Measurements from ENCODE around the gene SNX13. TPM values are rescaled to one million over a fixed set of nuclear protein-coding genes. Genes with fewer than 3 reads are reported as not detected.

The SNX13 gene
- total RNA-seq, 1 donor from 2014 or later: 34.3 TPM

GRCh38 chr7:17968791-17969715, 28.8 kb upstream of the SNX13 start:
- Mint-ChIP-seq H3K27me3 (ENCODE audit: unreplicated experiment) (no peaks in the 10 kb centered on the region), H3K4me1 (ENCODE audit: unreplicated experiment) (peaks cover 6% of the 10 kb centered on the region), H3K36me3 (ENCODE audit: low read depth, unreplicated experiment) (no peaks in the 10 kb centered on the region), H3K9me3 (ENCODE audit: unreplicated experiment) (no peaks in the 10 kb centered on the region), H3K4me3 (ENCODE audit: unreplicated experiment) (no peak overlapping the region), H3K27ac (ENCODE audit: unreplicated experiment) (no peak overlapping the region)
- TF ChIP-seq CTCF (IDR thresholded peaks at IDR 0.05; ENCODE audit: unreplicated experiment): no peak
- no peak for DNase-seq (ENCODE audit: low spot score)

GRCh38 chr7:17966706-17967105, 26.4 kb upstream of the SNX13 start:
- no peaks in the 10 kb centered on the region for H3K36me3 Mint-ChIP-seq (ENCODE audit: low read depth, unreplicated experiment)
- H3K27ac Mint-ChIP-seq (ENCODE audit: unreplicated experiment): no peak overlapping the region
- no peak for TF ChIP-seq CTCF (IDR thresholded peaks at IDR 0.05; ENCODE audit: unreplicated experiment)
- H3K4me1 Mint-ChIP-seq (ENCODE audit: unreplicated experiment): peaks cover 6% of the 10 kb centered on the region
- no peaks in the 10 kb centered on the region for H3K9me3 Mint-ChIP-seq (ENCODE audit: unreplicated experiment)
- H3K27me3 Mint-ChIP-seq (ENCODE audit: unreplicated experiment): no peaks in the 10 kb centered on the region
- H3K4me3 Mint-ChIP-seq (ENCODE audit: unreplicated experiment): no peak overlapping the region
- no peak for DNase-seq (ENCODE audit: low spot score)

GRCh38 chr7:17965603-17966002, 25.3 kb upstream of the SNX13 start:
- no peak overlapping the region for H3K27ac Mint-ChIP-seq (ENCODE audit: unreplicated experiment)
- H3K27me3 Mint-ChIP-seq (ENCODE audit: unreplicated experiment): no peaks in the 10 kb centered on the region
- no peaks in the 10 kb centered on the region for H3K36me3 Mint-ChIP-seq (ENCODE audit: low read depth, unreplicated experiment)
- no peak for TF ChIP-seq CTCF (IDR thresholded peaks at IDR 0.05; ENCODE audit: unreplicated experiment)
- no peaks in the 10 kb centered on the region for H3K9me3 Mint-ChIP-seq (ENCODE audit: unreplicated experiment)
- no peak for DNase-seq (ENCODE audit: low spot score)
- H3K4me3 Mint-ChIP-seq (ENCODE audit: unreplicated experiment): no peak overlapping the region
- H3K4me1 Mint-ChIP-seq (ENCODE audit: unreplicated experiment): peaks cover 6% of the 10 kb centered on the region

- DNase-seq (ENCODE audit: low spot score): no peak
- Mint-ChIP-seq H3K36me3 (ENCODE audit: low read depth, unreplicated experiment) (no peaks in the 10 kb centered on the region), H3K27me3 (ENCODE audit: unreplicated experiment) (no peaks in the 10 kb centered on the region), H3K9me3 (ENCODE audit: unreplicated experiment) (no peaks in the 10 kb centered on the region), H3K4me3 (ENCODE audit: unreplicated experiment) (no peak overlapping the region), H3K4me1 (ENCODE audit: unreplicated experiment) (no peaks in the 10 kb centered on the region), H3K27ac (ENCODE audit: unreplicated experiment) (no peak overlapping the region)
- no peak for TF ChIP-seq CTCF (IDR thresholded peaks at IDR 0.05; ENCODE audit: unreplicated experiment)
Observed at GRCh38 chr7:17963281-17963680, 23.0 kb upstream of the SNX13 start.

- no peak overlapping the region for H3K4me3 Mint-ChIP-seq (ENCODE audit: unreplicated experiment)
- no peaks in the 10 kb centered on the region for H3K27me3 Mint-ChIP-seq (ENCODE audit: unreplicated experiment)
- no peak for DNase-seq (ENCODE audit: low spot score)
- H3K36me3 Mint-ChIP-seq (ENCODE audit: low read depth, unreplicated experiment): no peaks in the 10 kb centered on the region
- H3K4me1 Mint-ChIP-seq (ENCODE audit: unreplicated experiment): no peaks in the 10 kb centered on the region
- no peaks in the 10 kb centered on the region for H3K9me3 Mint-ChIP-seq (ENCODE audit: unreplicated experiment)
- H3K27ac Mint-ChIP-seq (ENCODE audit: unreplicated experiment): no peak overlapping the region
- TF ChIP-seq CTCF (IDR thresholded peaks at IDR 0.05; ENCODE audit: unreplicated experiment): no peak
Observed at GRCh38 chr7:17962652-17963051, 22.4 kb upstream of the SNX13 start.
